Osteoblast (primary cell): ENCODE measurements around the gene SLC48A1. TPM values are rescaled to one million over a fixed set of nuclear protein-coding genes. Genes with fewer than 3 reads are reported as not detected.

ENCODE experiments used
- DNase-seq: peaks from one replicate; pipeline ENCODE4 v3.0.0; 2011; ENCODE audit warnings: low spot score, mixed read lengths; ENCODE audit not compliant: insufficient read length; ENCODE audit errors: missing footprints
- H2AFZ ChIP-seq: 2 replicates; pipeline ENCODE4 v1.6.0; 2011; ENCODE audit warnings: mild to moderate bottlenecking, low read length
- H3K27ac ChIP-seq: 2 replicates; pipeline ENCODE4 v1.5.1; 2011; ENCODE audit warnings: mild to moderate bottlenecking, low read depth, low read length, moderate library complexity
- H3K27me3 ChIP-seq: 2 replicates; pipeline ENCODE4 v1.6.0; 2012; ENCODE audit warnings: mild to moderate bottlenecking, control low read depth, inconsistent platforms, low read length, moderate library complexity; ENCODE audit not compliant: insufficient read depth
- H3K36me3 ChIP-seq: 2 replicates; pipeline ENCODE4 v1.5.1; 2011; ENCODE audit warnings: mild to moderate bottlenecking, low read length, control low read depth, moderate library complexity; ENCODE audit not compliant: insufficient read depth
- H3K4me1 ChIP-seq: 2 replicates; pipeline ENCODE4 v1.5.1; 2011; ENCODE audit warnings: mild to moderate bottlenecking, low read length, control low read depth, moderate library complexity; ENCODE audit not compliant: insufficient read depth
- H3K4me2 ChIP-seq: 2 replicates; pipeline ENCODE4 v1.6.0; 2011; ENCODE audit warnings: mild to moderate bottlenecking, low read length; ENCODE audit not compliant: insufficient read depth
- H3K4me3 ChIP-seq: fragments of 200-600 bp; sonication (generic); 3 replicates; pipeline ENCODE4 v1.5.1; 2012; ENCODE audit warnings: mild to moderate bottlenecking, low read length, inconsistent platforms; ENCODE audit not compliant: insufficient read depth
- H3K79me2 ChIP-seq: 2 replicates; pipeline ENCODE4 v1.6.0; 2012; ENCODE audit warnings: mild to moderate bottlenecking, low read length, control low read depth, inconsistent platforms; ENCODE audit not compliant: insufficient read depth
- H3K9me3 ChIP-seq: 2 replicates; pipeline ENCODE4 v1.5.1; 2011; ENCODE audit warnings: low read depth, low read length, control low read depth
- H4K20me1 ChIP-seq: 2 replicates; pipeline ENCODE4 v1.6.0; 2012; ENCODE audit warnings: mild to moderate bottlenecking, low read length, control low read depth; ENCODE audit not compliant: insufficient read depth
- CTCF ChIP-seq: IDR thresholded peaks from 2 replicates; pipeline ENCODE4 v1.5.1; 2011; ENCODE audit warnings: mild to moderate bottlenecking, low read depth, low read length, moderate library complexity; ENCODE audit errors: extremely low read depth
- total RNA-seq: library from RNA; depleted of rRNA; stranded (reverse); fragments of >200 nt; gene quantifications from 2 replicates; pipeline ENCODE4 v1.2.3, GENCODE V29; 2012

The SLC48A1 gene
- total RNA-seq, 1 donor = 19.2 TPM

- H4K20me1 ChIP-seq = peaks cover 34% of the 10 kb centered on the region
- H3K4me2 ChIP-seq = no peak overlapping the region
- H3K27ac ChIP-seq = no peak overlapping the region
- H2AFZ ChIP-seq = no peak overlapping the region
- H3K9me3 ChIP-seq = no peaks in the 10 kb centered on the region
- no peaks in the 10 kb centered on the region for H3K27me3 ChIP-seq
- no peak for DNase-seq
- no peaks in the 10 kb centered on the region for H3K4me1 ChIP-seq
- no peak for TF ChIP-seq CTCF
- no peak overlapping the region for H3K4me3 ChIP-seq
- peaks cover 27% of the 10 kb centered on the region for H3K79me2 ChIP-seq
- peaks cover 84% of the 10 kb centered on the region for H3K36me3 ChIP-seq
Measured at GRCh38 chr12:47793015-47793681, 20.1 kb downstream of the SLC48A1 start.

GRCh38 chr12:47794679-47795078, 21.6 kb downstream of the SLC48A1 start:
- H3K36me3 ChIP-seq = peaks cover 78% of the 10 kb centered on the region

DNA sequence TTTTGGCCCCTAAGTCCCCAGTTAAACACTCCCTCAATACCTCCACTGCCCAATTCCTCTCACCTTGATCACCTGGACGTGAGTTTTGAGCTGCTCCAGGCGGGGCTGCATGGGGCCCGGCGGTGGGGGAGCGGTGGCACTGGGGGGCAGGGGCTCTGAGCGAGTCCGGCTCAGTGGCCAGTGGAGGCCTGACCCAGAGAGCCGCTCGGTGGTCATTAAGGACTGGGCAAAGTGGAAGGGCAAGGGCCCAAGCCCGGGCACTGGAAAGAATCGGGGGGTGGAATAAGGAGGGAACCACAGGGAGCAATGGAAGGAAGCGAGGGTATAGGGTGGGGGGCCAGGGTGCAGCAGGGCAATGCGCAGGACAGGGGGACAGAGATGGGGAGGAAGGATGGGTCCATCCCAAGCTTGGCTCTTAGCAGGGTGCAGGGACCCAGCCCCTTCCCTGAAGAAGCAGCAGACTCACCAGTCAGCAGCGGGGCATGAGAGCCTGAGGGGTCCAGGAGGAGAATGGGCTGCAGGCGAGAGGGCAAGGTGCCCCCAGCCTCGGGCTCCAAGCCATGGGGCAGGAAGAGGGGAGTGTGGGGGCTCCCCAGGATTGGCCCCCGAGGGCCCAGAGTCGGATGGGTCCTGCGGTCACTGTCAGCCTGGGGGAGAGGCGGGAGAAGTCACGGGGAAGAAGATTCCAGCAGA, 22.2 kb downstream of the SLC48A1 start:
- peaks cover 41% of the 10 kb centered on the region for H4K20me1 ChIP-seq
- no peaks in the 10 kb centered on the region for H3K27me3 ChIP-seq
- H3K4me1 ChIP-seq = peaks cover 9% of the 10 kb centered on the region
- no peak overlapping the region for H2AFZ ChIP-seq
- H3K9me3 ChIP-seq = no peaks in the 10 kb centered on the region
- H3K4me3 ChIP-seq = no peak overlapping the region
- DNase-seq = no peak
- no peak for TF ChIP-seq CTCF
- H3K27ac ChIP-seq = no peak overlapping the region
- H3K79me2 ChIP-seq = peaks cover 48% of the 10 kb centered on the region
- no peak overlapping the region for H3K4me2 ChIP-seq
- peaks cover 73% of the 10 kb centered on the region for H3K36me3 ChIP-seq

More at GRCh38 chr12:47794679-47795078, 21.6 kb downstream of the SLC48A1 start:
- no peaks in the 10 kb centered on the region for H3K9me3 ChIP-seq
- peaks cover 42% of the 10 kb centered on the region for H3K79me2 ChIP-seq
- peaks cover 4% of the 10 kb centered on the region for H3K4me1 ChIP-seq
- no peaks in the 10 kb centered on the region for H3K27me3 ChIP-seq
- no peak overlapping the region for H2AFZ ChIP-seq
- no peak for DNase-seq
- no peak for TF ChIP-seq CTCF
- no peak overlapping the region for H3K4me3 ChIP-seq
- no peak overlapping the region for H3K4me2 ChIP-seq
- H3K27ac ChIP-seq = no peak overlapping the region
- H4K20me1 ChIP-seq = peaks cover 37% of the 10 kb centered on the region

DNA sequence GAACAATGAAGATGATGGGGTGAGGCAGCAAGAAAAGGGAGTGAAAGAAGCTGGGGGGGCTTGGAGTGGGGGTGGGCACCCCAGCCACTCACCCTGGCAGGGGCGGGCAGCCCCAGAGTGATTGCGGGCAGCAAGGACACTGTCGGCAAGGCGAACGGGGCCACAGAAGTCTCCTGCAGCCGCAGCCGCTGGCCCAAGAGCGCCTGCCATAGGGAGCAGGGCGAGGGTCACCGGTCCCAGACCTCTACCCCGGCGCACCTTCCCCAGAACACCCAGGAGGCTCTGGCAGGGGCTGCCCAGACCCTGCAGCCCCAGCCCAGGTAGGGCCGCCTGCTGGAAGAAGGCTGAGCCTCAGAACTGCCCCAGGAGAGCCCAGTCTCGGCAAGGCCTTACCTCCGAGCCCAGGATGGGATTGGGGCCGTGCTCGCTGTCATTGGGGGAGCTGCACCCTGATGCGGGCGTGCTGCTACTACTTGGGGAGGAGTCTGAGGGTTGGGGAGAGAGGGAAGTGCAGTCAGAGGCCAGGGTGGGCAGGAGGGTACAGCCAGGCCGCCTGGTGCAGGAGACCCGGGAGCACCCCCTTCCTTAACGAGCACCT, 22.9 kb downstream of the SLC48A1 start:
- H3K9me3 ChIP-seq = no peaks in the 10 kb centered on the region
- no peak overlapping the region for H3K4me3 ChIP-seq
- no peak for DNase-seq
- peaks cover 67% of the 10 kb centered on the region for H3K36me3 ChIP-seq
- H3K4me1 ChIP-seq = peaks cover 11% of the 10 kb centered on the region
- no peaks in the 10 kb centered on the region for H3K27me3 ChIP-seq
- H3K4me2 ChIP-seq = no peak overlapping the region
- H3K79me2 ChIP-seq = peaks cover 54% of the 10 kb centered on the region
- H3K27ac ChIP-seq = no peak overlapping the region
- H2AFZ ChIP-seq = no peak overlapping the region
- TF ChIP-seq CTCF = no peak
- H4K20me1 ChIP-seq = peaks cover 44% of the 10 kb centered on the region
